A549 treated with AZD9567 at 1 μM for 4 hours (cell line): ENCODE results near the gene MRPL9. TPM values are rescaled to one million over a fixed set of nuclear protein-coding genes. Genes with fewer than 3 reads are reported as not detected.

Source experiments
- total RNA-seq: library from RNA; stranded (reverse); fragments of 200-300 nt; extraction: Qiagen RNA extraction; gene quantifications from 5 replicates; pipeline ENCODE4 v1.2.3, GENCODE V29; 2022; ENCODE audit not compliant: insufficient read depth

MRPL9 gene
- 49.1 to 85.5 TPM (median 82.0 TPM) in 5 replicates for total RNA-seq

GRCh38 chr1:151762941-151763921, at the start of gene MRPL9:
Gene MRPL9, minus strand, starts transcription at chr1:151763496. Its CDS starts 17 bp downstream, at chr1:151763479.

GRCh38 chr1:151805066-151805820, 41.9 kb upstream of the MRPL9 start, which contains the start of gene LINGO4:
Gene LINGO4, minus strand, starts transcription at chr1:151805419. Its CDS starts 2,715 bp downstream, at chr1:151802704.

DNA sequence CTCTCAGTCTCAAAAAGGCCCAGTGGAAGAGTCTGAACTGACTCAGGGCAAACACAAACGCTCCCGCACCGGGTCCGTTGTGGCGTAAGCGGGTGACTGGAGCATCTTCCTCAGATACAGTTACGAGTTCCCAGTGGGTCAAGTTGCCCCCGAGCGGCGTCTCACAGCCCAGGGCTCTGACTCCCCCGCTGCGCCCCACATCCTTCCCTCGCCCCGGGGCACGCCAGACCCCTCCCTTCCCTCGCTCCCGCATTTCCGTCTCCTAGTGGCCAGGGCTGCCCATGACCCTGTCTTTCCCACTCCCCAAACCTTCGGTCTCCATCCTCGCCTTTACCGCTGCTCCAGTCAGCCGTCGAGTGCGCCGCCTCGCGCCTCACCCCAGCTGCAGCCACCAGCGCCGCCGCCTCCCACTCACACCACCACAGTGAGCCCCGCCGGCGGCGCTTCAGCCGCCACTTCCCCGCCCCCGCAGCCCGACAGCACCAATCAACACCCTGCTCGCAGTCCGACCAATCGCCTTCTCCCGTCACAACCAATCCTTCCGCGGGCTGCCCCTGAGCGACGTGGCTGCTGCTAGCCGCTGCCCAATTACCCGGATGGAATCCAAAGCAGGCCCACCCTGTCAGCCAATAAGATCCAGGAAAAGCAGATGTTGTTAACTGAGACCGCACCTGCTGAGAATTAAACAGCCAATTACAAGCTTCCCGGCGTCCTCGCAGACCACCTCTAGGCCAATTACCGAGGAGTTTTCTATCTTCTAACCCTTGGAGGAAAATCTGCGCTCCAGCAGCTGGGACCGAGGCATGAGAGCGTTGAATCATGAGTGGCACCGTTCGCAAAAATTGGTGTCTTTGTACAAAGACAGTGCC, 27.0 kb upstream of the MRPL9 start, which contains the start of gene TDRKH:
Gene TDRKH, minus strand, starts transcription at position 430 of the 869 bp plus-strand sequence. CDS start 7,478 bp downstream, outside the sequence.

DNA sequence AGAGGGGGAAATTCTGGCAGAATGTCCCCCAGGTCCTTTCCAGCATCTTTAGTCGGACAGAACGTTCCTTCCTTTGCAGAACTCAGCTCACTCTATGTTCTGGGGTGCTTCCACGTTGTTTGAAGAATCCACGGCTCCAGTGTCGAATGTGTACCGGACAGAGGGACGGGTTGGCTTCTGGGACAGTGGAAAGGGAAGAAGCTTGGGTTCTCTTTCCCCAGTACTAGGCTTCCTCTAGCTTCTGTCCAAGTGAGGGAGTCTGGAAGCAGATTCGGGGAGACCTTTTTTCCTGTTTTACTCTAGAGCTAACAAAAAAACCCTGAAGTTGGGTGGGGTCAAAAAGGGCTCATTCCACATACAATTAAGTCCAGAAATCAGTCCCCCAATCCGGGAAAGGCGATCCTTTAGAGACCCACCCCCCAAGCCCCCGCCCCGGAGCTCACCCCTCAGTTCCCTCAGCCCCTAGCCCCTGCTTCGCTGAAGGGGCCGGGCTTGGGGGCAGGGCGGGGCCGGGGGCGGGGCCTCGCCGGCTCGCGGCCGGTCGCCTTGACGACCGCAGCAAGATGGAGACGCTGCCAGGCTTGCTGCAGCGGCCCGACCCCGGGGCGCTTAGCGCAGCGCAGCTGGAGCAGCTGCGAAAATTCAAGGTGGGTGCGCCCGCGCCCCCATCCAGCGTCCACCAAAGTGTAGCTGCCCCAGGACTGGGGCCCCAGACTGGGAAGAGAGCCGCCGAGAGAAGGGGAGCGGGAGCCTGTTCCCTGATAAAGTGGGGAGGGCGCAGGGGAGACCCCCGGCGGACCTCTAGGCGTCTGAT, 42.1 kb downstream of the MRPL9 start, which contains the start of gene RIIAD1:
Gene RIIAD1, plus strand, starts transcription at position 549 of the 814 bp plus-strand sequence. Its CDS starts 15 bp downstream, at position 564.

DNA sequence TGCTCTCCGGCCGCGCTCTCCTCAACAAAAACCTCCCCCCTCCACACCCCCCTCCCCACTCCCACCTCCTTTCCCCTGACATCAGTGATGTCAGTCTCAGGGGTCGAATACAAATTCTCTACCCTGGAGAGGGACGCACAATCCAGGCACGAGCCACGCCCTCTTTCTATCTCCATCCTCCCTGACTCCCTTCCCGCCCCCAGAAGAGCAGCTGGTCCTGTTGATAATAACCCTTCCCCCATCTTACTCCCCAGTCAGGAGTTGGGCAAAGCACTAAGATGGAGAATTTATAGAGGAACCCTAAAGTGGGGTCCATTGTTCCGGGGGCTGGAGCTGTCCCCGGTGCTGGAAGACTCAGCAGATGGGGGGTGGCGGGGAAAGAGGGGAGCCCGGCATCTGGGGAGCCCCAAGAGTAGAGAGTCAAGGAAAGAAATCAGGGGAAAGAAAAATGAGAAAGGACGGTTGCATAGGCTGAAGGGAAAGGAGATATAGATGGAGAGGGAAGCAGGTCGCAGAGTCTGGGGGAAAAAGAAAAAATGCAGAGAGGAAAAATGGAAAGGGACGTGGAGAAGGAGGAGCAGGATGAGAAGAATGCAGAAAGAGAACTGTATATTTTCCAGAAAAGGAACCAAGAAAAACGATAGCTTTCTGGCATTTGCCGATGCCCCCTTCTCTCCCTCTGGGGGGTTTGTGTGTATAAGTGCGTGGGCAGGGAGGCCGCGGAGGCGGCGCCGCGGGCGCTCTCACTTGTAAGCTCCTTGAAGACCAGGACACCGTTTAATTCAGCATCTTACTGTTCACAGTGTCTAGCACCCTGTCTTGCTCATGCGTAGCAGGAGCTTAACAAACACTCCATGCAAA, 46.3 kb downstream of the MRPL9 start, which contains the start of gene CELF3:
Gene CELF3, minus strand, starts transcription at position 33 of the 861 bp plus-strand sequence. CDS start 783 bp downstream, outside the sequence.

Other genes with a start within 250 kb of the MRPL9 start
- 9.8 to 11.7 TPM (median 10.3 TPM) in 5 replicates for gene TUFT1, start 223.2 kb downstream of the MRPL9 start, total RNA-seq
- gene SNX27, start 151.4 kb downstream of the MRPL9 start, total RNA-seq = 6.0 to 13.6 TPM (median 6.4 TPM) in 5 replicates
- not detected in 5 replicates for gene CELF3, start 46.7 kb downstream of the MRPL9 start, total RNA-seq
- not detected in 5 replicates for gene RIIAD1, start 42.0 kb downstream of the MRPL9 start, total RNA-seq
- 5.5 to 7.5 TPM (median 6.2 TPM) in 5 replicates for gene TDRKH, start 27.0 kb upstream of the MRPL9 start, total RNA-seq
- not detected in 5 replicates for gene LINGO4, start 41.9 kb upstream of the MRPL9 start, total RNA-seq
- gene RORC, start 68.3 kb upstream of the MRPL9 start, total RNA-seq = 0.03 to 0.08 TPM in 2 of 5 replicates, not detected in the others
- gene C2CD4D, start 76.3 kb upstream of the MRPL9 start, total RNA-seq = 0.05 TPM in 1 of 5 replicates, not detected in the others
- not detected in 5 replicates for gene THEM5, start 90.2 kb upstream of the MRPL9 start, total RNA-seq
- gene THEM4, start 146.0 kb upstream of the MRPL9 start, total RNA-seq = 13.7 to 16.3 TPM (median 13.9 TPM) in 5 replicates
- 1,980 to 2,581 TPM (median 2,289 TPM) in 5 replicates for gene S100A10, start 230.4 kb upstream of the MRPL9 start, total RNA-seq